Measurements from ENCODE around the gene WDR18. TPM values are rescaled to one million over a fixed set of nuclear protein-coding genes. Genes with fewer than 3 reads are reported as not detected.

The WDR18 gene
- total and polyA plus RNA-seq, 7 donors, result 14.3 to 65.8 (median 30.7) TPM

DNA sequence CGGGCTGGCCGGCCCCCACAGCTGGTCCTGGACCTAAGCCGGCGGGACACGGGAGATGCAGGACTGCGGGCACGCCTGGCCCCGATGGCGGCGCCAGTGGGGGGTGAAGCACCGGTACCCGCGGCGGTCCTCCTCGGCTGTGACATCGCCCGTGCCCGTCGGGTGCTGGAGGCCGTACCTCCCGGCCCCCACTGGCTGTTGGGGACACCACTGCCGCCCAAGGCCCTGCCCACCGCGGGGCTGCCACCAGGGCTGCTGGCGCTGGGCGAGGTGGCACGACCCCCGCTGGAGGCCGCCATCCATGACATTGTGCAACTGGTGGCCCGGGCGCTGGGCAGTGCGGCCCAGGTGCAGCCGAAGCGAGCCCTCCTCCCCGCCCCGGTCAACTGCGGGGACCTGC lies 19.1 kb downstream of the WDR18 start:
- H3K27ac ChIP-seq, result no peak overlapping the region
- peaks cover 0 to 20% (median 16%) of the 10 kb centered on the region in 4 donors for H3K4me1 ChIP-seq
- intact Hi-C loops (cut with DNase I), result no loop called here
- peaks cover 24 to 53% (median 46%) of the 10 kb centered on the region in 3 donors for H3K27me3 ChIP-seq
- no peaks in the 10 kb centered on the region for H3K36me3 ChIP-seq
- DNase-seq, result no peak
- TF ChIP-seq, protein P1, sequence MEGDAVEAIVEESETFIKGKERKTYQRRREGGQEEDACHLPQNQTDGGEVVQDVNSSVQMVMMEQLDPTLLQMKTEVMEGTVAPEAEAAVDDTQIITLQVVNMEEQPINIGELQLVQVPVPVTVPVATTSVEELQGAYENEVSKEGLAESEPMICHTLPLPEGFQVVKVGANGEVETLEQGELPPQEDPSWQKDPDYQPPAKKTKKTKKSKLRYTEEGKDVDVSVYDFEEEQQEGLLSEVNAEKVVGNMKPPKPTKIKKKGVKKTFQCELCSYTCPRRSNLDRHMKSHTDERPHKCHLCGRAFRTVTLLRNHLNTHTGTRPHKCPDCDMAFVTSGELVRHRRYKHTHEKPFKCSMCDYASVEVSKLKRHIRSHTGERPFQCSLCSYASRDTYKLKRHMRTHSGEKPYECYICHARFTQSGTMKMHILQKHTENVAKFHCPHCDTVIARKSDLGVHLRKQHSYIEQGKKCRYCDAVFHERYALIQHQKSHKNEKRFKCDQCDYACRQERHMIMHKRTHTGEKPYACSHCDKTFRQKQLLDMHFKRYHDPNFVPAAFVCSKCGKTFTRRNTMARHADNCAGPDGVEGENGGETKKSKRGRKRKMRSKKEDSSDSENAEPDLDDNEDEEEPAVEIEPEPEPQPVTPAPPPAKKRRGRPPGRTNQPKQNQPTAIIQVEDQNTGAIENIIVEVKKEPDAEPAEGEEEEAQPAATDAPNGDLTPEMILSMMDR (IDR thresholded peaks at IDR 0.05), result no peak
- TF ChIP-seq POLR2AphosphoS5 (IDR thresholded peaks at IDR 0.05), result no peak
- no peak for TF ChIP-seq EP300 (IDR thresholded peaks at IDR 0.05)
- no peak for TF ChIP-seq POLR2A (IDR thresholded peaks at IDR 0.05)
- H3K4me3 ChIP-seq, result no peak overlapping the region
- H3K9me3 ChIP-seq, result no peaks in the 10 kb centered on the region
- 82 to 89% methylated on average over 37 of the region's 37 CpGs for WGBS, 2 donors

DNA sequence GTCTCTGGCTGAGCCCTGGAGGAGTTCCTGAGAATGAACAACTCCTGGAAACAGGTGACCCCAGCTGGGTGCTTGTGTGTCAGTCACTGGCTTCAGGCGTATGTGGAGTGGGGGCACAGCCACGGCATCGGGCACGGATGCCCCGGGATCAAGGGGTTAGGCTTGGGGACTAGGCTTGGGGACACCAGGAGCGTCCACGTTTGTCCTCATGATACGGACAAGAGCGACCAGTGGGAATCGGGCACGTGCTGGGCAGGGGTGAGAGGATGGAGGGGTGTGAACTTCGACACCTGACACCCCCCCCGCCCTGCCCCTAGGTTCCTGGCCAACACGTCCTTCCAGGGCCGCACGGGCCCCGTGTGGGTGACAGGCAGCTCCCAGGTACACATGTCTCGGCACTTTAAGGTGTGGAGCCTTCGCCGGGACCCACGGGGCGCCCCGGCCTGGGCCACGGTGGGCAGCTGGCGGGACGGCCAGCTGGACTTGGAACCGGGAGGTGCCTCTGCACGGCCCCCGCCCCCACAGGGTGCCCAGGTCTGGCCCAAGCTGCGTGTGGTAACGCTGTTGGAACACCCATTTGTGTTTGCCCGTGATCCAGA lies 20.2 kb downstream of the WDR18 start:
- Histone ChIP-seq H3K9me3 (no peaks in the 10 kb centered on the region), H3K27me3 (peaks cover 15 to 43% (median 36%) of the 10 kb centered on the region in 3 donors), H3K36me3 (peaks cover 0 to 2% (median 0%) of the 10 kb centered on the region in 4 donors), H3K4me3 (no peak overlapping the region), H3K4me1 (peaks cover 0 to 20% (median 16%) of the 10 kb centered on the region in 4 donors), H3K27ac (no peak overlapping the region)
- TF ChIP-seq, protein P1 (IDR thresholded peaks at IDR 0.05), result no peak
- TF ChIP-seq POLR2AphosphoS5 (IDR thresholded peaks at IDR 0.05) (no peak), EP300 (IDR thresholded peaks at IDR 0.05) (no peak)
- intact Hi-C loops (cut with DNase I), result no loop called here
- WGBS, 2 donors, result 54 to 77% methylated on average over 32 of the region's 32 CpGs
- no peak for DNase-seq

DNA sequence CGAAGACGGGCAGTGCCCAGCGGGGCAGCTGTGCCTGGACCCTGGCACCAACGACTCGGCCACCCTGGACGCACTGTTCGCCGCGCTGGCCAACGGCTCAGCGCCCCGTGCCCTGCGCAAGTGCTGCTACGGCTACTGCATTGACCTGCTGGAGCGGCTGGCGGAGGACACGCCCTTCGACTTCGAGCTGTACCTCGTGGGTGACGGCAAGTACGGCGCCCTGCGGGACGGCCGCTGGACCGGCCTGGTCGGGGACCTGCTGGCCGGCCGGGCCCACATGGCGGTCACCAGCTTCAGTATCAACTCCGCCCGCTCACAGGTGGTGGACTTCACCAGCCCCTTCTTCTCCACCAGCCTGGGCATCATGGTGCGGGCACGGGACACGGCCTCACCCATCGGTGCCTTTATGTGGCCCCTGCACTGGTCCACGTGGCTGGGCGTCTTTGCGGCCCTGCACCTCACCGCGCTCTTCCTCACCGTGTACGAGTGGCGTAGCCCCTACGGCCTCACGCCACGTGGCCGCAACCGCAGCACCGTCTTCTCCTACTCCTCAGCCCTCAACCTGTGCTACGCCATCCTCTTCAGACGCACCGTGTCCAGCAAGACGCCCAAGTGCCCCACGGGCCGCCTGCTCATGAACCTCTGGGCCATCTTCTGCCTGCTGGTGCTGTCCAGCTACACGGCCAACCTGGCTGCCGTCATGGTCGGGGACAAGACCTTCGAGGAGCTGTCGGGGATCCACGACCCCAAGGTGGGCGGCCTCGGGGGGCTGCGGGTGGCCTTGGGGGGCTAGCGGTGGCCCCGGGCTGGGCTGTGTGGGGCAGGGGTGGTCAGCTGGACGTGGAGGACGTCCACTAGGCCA lies 20.9 kb downstream of the WDR18 start:
- Histone ChIP-seq H3K4me3 (no peak overlapping the region), H3K27ac (no peak overlapping the region), H3K27me3 (peaks cover 12 to 36% (median 29%) of the 10 kb centered on the region in 3 donors), H3K4me1 (peaks cover 0 to 21% (median 17%) of the 10 kb centered on the region in 4 donors), H3K36me3 (peaks cover 2 to 9% (median 4%) of the 10 kb centered on the region in 4 donors), H3K9me3 (no peaks in the 10 kb centered on the region)
- TF ChIP-seq EP300 (IDR thresholded peaks at IDR 0.05) (no peak), POLR2A (IDR thresholded peaks at IDR 0.05) (no peak), POLR2AphosphoS5 (IDR thresholded peaks at IDR 0.05) (no peak)
- TF ChIP-seq, protein P1 (IDR thresholded peaks at IDR 0.05), result no peak
- WGBS, 2 donors, result 82 to 92% methylated on average over 70 of the region's 70 CpGs
- intact Hi-C loops (cut with DNase I), result no loop called here
- DNase-seq, result no peak

DNA sequence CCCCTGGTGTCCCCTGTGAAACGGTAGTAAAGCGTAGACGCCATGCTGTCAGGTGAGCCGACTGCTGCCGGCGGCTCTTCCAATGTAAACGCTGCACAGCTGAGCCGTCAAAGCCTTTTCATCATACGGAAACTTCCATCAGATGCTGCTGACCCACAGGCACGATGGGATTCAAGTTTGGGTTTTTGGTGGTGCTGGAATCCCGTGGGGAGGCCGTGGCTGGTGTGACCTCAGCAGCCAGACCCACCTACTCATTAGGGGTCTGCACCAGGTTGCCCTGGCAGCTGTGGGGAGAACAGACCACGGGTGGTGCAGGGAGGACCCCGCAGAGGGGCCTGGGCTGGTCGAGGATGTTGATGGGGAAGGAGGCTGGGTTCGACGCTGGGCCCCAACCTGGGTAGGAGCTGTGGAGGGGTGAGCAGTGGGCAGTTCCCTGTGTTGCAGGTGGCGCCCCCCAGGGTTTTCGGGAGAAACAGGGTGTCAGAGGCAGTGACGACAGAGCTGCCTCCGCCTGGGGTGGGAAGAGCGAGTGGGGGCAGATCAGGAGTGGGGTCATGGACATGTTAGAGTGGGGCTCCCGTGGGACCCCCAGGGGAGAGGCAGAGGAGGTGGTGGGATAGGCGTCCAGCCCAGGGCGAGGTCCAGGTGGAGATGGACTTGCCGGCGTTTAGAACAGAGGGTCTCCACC lies 22.7 kb downstream of the WDR18 start:
- Histone ChIP-seq H3K4me3 (no peak overlapping the region), H3K36me3 (peaks cover 20 to 27% (median 23%) of the 10 kb centered on the region in 4 donors), H3K4me1 (peaks cover 0 to 12% (median under 1%) of the 10 kb centered on the region in 4 donors), H3K27me3 (peaks cover 0 to 18% (median 13%) of the 10 kb centered on the region in 3 donors), H3K9me3 (no peaks in the 10 kb centered on the region), H3K27ac (no peak overlapping the region)
- TF ChIP-seq EP300 (IDR thresholded peaks at IDR 0.05) (no peak), POLR2AphosphoS5 (IDR thresholded peaks at IDR 0.05) (no peak), POLR2A (IDR thresholded peaks at IDR 0.05) (no peak)
- TF ChIP-seq, protein P1 (IDR thresholded peaks at IDR 0.05), result no peak
- DNase-seq, result no peak
- intact Hi-C loops (cut with DNase I), result no loop called here
- 38 to 80% methylated on average over 27 of the region's 27 CpGs for WGBS, 2 donors
